ENCODE data around the gene NOS3. TPM values are rescaled to one million over a fixed set of nuclear protein-coding genes. Genes with fewer than 3 reads are reported as not detected.
A peak's percentile ranks its signal among the peaks of the same experiment; 100 is the strongest.

The NOS3 gene
- total RNA-seq, 1 donor from 2014 or later: 0.86 TPM

DNA sequence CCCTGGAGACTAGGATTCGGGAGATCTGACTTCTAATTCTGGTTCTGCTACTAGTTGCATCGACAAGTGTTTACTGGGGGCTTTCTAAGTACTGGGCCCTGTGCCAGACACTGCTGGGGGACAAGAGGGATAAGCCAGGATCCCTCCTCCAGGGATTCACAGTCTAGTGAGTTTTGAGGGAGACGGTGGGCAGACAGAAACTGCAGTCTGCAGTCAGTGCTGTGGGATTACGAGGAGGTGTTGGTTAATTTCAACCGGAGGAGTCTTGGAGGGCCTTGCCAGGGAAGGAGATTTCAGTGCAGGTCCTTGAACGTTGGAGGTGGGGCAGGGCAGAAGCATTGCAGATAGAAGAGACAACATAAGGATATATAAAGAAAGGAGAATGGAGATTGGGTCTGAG is 9.2 kb upstream of the NOS3 start:
- H3K27ac Mint-ChIP-seq (ENCODE audit: unreplicated experiment): no peak overlapping the region
- H3K9me3 Mint-ChIP-seq (ENCODE audit: unreplicated experiment): peaks cover 19% of the 10 kb centered on the region
- DNase-seq: no peak
- peaks cover 24% of the 10 kb centered on the region for H3K4me1 Mint-ChIP-seq (ENCODE audit: low read depth, unreplicated experiment)
- no peaks in the 10 kb centered on the region for H3K36me3 Mint-ChIP-seq (ENCODE audit: unreplicated experiment)
- no peak overlapping the region for H3K4me3 Mint-ChIP-seq (ENCODE audit: unreplicated experiment)
- H3K27me3 Mint-ChIP-seq (ENCODE audit: unreplicated experiment): peaks cover 21% of the 10 kb centered on the region
- TF ChIP-seq, protein P1, sequence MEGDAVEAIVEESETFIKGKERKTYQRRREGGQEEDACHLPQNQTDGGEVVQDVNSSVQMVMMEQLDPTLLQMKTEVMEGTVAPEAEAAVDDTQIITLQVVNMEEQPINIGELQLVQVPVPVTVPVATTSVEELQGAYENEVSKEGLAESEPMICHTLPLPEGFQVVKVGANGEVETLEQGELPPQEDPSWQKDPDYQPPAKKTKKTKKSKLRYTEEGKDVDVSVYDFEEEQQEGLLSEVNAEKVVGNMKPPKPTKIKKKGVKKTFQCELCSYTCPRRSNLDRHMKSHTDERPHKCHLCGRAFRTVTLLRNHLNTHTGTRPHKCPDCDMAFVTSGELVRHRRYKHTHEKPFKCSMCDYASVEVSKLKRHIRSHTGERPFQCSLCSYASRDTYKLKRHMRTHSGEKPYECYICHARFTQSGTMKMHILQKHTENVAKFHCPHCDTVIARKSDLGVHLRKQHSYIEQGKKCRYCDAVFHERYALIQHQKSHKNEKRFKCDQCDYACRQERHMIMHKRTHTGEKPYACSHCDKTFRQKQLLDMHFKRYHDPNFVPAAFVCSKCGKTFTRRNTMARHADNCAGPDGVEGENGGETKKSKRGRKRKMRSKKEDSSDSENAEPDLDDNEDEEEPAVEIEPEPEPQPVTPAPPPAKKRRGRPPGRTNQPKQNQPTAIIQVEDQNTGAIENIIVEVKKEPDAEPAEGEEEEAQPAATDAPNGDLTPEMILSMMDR (IDR thresholded peaks at IDR 0.05; ENCODE audit: partially characterized antibody, unreplicated experiment): no peak

DNA sequence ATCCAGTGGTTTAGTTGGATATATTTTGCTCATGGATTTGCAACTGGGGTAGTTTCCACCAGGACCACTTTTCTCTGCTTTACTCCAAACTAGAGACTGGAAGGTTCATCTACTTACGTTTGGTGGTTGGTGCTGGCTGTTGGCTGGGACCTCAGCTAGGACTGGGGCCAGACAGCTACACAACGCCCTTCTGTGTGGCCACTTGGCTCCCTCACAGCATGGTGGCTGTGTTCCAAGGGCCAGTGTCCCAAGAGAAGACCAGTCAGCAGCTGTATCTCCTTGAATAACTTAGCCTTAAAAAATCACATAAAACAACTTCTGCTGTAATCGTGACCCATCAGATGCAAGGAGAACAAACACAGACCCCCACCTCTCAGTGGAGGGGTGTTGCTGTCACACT is 8.5 kb upstream of the NOS3 start:
- no peak overlapping the region for H3K27ac Mint-ChIP-seq (ENCODE audit: unreplicated experiment)
- peaks cover 12% of the 10 kb centered on the region for H3K9me3 Mint-ChIP-seq (ENCODE audit: unreplicated experiment)
- no peak overlapping the region for H3K4me3 Mint-ChIP-seq (ENCODE audit: unreplicated experiment)
- peaks cover 18% of the 10 kb centered on the region for H3K27me3 Mint-ChIP-seq (ENCODE audit: unreplicated experiment)
- H3K36me3 Mint-ChIP-seq (ENCODE audit: unreplicated experiment): no peaks in the 10 kb centered on the region
- H3K4me1 Mint-ChIP-seq (ENCODE audit: low read depth, unreplicated experiment): peaks cover 22% of the 10 kb centered on the region
- TF ChIP-seq, protein P1 (IDR thresholded peaks at IDR 0.05; ENCODE audit: partially characterized antibody, unreplicated experiment): no peak
- no peak for DNase-seq

DNA sequence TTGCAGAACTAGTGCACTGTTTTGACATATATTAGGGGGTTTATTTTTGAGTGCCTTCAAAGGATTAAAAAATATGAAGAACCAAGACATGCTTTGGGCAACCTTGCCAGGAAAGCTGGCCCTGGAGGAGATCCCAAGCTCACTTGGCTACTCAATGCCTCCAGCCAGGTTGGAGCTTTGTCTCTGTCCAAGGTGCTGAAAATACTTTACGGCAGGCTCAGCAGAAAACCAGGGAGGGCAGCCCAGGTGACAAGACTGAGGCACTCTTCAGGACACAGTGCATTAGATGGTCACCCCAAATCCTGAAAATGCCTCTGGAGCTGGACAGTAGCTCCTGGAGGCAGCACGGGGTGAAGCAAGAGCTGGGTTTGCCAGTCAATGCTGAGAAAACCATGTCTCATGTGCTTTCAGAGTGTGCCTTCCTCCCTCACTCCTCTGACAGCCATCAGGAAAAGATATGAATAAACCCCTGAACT is 6.9 kb upstream of the NOS3 start:
- TF ChIP-seq, protein P1 (IDR thresholded peaks at IDR 0.05; ENCODE audit: partially characterized antibody, unreplicated experiment): no peak
- Mint-ChIP-seq H3K4me1 (ENCODE audit: low read depth, unreplicated experiment) (peaks cover 28% of the 10 kb centered on the region), H3K4me3 (ENCODE audit: unreplicated experiment) (no peak overlapping the region), H3K9me3 (ENCODE audit: unreplicated experiment) (peaks cover 6% of the 10 kb centered on the region), H3K36me3 (ENCODE audit: unreplicated experiment) (no peaks in the 10 kb centered on the region), H3K27me3 (ENCODE audit: unreplicated experiment) (peaks cover 19% of the 10 kb centered on the region), H3K27ac (ENCODE audit: unreplicated experiment) (no peak overlapping the region)
- DNase-seq: no peak

DNA sequence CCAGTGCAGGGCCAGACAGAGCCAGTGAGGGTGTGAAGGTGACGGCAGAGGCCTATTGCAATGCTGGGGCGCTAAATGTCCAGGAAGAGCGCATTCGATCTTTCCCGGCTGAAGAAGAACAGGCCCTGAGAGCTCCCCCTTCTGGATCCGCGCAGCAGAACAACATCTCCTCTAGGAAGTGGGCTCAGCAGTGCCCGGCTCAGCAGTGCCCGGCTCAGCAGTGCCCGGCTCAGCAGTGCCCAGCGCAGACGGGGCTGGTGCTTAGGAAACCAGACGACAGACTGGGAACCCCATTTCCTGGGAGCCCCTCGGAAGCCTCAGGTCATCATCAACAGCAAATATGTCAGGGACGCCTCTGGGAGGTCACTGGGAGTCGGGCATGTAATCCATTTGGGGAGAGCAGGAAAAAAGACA is 4.7 kb upstream of the NOS3 start:
- peaks cover 15% of the 10 kb centered on the region for H3K4me1 Mint-ChIP-seq (ENCODE audit: low read depth, unreplicated experiment)
- H3K36me3 Mint-ChIP-seq (ENCODE audit: unreplicated experiment): peaks cover 13% of the 10 kb centered on the region
- TF ChIP-seq, protein P1 (IDR thresholded peaks at IDR 0.05; ENCODE audit: partially characterized antibody, unreplicated experiment): peak; percentile 77
- DNase-seq: peak; percentile 85
- H3K4me3 Mint-ChIP-seq (ENCODE audit: unreplicated experiment): peak overlapping the region; percentile 5
- H3K9me3 Mint-ChIP-seq (ENCODE audit: unreplicated experiment): peaks cover 17% of the 10 kb centered on the region
- H3K27me3 Mint-ChIP-seq (ENCODE audit: unreplicated experiment): peaks cover 17% of the 10 kb centered on the region
- peak overlapping the region; percentile 4 for H3K27ac Mint-ChIP-seq (ENCODE audit: unreplicated experiment)

DNA sequence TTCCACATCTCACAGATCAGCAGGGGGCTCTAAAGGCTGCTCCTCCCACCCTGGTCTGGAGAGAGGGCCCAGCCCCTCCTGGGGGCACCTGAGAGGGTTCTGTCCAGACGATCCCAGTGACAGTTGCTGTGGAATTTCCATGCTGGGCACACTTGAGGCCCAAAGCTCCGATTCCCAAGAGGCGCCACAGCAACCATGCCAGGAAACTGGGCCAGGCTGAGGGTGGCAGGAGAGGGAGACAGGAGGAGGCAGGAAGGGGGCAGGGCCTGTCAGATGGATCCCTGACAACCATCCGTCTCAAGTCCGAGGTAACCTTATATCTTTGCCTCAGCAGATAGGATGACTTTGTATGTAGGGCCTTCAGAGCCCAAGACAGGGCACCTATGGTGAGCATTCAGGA is 4.3 kb upstream of the NOS3 start:
- H3K4me3 Mint-ChIP-seq (ENCODE audit: unreplicated experiment): no peak overlapping the region
- peaks cover 13% of the 10 kb centered on the region for H3K4me1 Mint-ChIP-seq (ENCODE audit: low read depth, unreplicated experiment)
- H3K27me3 Mint-ChIP-seq (ENCODE audit: unreplicated experiment): peaks cover 17% of the 10 kb centered on the region
- no peak for DNase-seq
- TF ChIP-seq, protein P1 (IDR thresholded peaks at IDR 0.05; ENCODE audit: partially characterized antibody, unreplicated experiment): no peak
- H3K9me3 Mint-ChIP-seq (ENCODE audit: unreplicated experiment): peaks cover 21% of the 10 kb centered on the region
- peaks cover 17% of the 10 kb centered on the region for H3K36me3 Mint-ChIP-seq (ENCODE audit: unreplicated experiment)
- no peak overlapping the region for H3K27ac Mint-ChIP-seq (ENCODE audit: unreplicated experiment)

All from glutamatergic neuron (in vitro differentiated cells).